ENCODE results near the gene PHLDB2. TPM values are rescaled to one million over a fixed set of nuclear protein-coding genes. Genes with fewer than 3 reads are reported as not detected.

PHLDB2 gene
- total RNA-seq (10 to 100 TPM in 1 of 5 donors, 1 to 10 TPM in 4; 2.0 to 12.1 (median 3.9) TPM), total RNA-seq (1.3 to 33.7 (median 8.7) reads per million in 29 experiments)
- total RNA-seq (2013): 13.5 TPM

DNA sequence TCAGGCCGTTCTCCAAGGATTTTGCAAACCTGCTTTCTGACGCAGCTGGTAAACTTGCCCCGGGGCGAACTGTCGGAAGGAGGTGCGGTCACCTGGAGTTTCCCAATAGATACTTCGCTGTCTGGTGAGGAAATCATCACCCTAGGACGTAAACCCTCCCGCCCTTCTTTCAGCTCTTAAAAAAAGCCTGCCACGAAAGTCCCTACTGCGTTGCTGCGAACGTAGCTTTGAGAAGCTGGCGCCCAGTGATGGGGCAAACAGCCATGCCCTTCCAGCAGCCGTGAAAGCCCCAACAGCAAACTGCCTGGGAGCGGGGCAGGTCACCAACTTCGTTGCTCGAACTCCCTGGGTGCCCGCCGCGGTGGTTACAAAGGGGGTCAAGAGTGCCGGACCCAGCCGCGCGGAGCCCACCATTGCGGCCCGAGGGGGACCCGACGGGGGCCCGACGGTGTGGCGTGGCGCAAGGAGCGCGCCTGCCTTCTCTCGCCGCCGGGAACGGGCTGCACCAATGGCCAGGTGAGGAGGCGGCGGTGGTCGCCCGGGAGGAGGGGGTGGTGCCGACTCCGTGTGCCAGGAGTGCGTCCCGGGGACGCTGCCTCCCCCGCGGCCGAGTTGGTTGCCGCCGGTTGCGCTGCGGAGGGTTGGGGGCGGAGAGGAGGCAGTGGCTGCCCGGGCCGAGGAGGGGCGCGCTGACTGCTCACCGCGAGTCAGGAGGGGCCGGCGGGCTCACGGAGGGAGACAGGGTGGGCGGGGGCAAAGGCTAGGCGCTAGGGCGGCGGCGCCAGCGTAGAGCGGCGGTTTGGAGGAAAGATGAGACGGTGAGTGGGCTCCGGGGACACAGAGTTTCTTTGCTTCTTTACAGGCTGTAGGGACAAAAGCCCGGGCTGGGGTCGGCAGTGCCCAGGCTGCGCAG, at the start of gene PHLDB2:
PHLDB2 (plus strand) TSS at position 205 of the 913 bp plus-strand sequence. CDS start 24,813 bp downstream, outside the sequence.
- H3K27me3 Mint-ChIP-seq: peaks cover 25 to 27% of the 10 kb centered on the region in 2 donors
- Histone ChIP-seq H3K27ac (ENCODE audit: low read length) (peak within 1 kb of the TSS; percentile 57), H3K36me3 (ENCODE audit: control insufficient read depth in 2 of 2, extremely low read depth in 1 of 2, insufficient read depth in 1 of 2, low read length in 1 of 2) (no peaks in the 10 kb centered on the region), H3K27me3 (replicated peaks in 1 of 2; ENCODE audit: control insufficient read depth in 2 of 2, extremely low read depth in 1 of 2, insufficient read depth in 2 of 2, low read length in 1 of 2) (peaks cover 2 to 12% of the 10 kb centered on the region in 2 experiments), H3K4me3 (ENCODE audit: control insufficient read depth in 1 of 2, extremely low read depth in 1 of 2, low read length in 1 of 2) (peak within 1 kb of the TSS; percentile 67 to 95), H3K9me3 (no peaks in the 10 kb centered on the region), H3K4me1 (ENCODE audit: control insufficient read depth in 1 of 2, extremely low read depth in 1 of 2, insufficient read depth in 2 of 2, low read length in 2 of 2) (peaks cover 7 to 15% of the 10 kb centered on the region in 2 experiments)
- ChIA-PET POLR2A (interaction anchor here (0.7 to 1.3 kb wide), 3 partner anchors 34 to 119 kb away, joined by 3 to 5 read pairs (median 4); partner anchors contain the start of gene ABHD10 (in 1 of the 2)), CTCF (interaction anchor here in 1 of 2 donors (0.8 to 2.7 kb wide), 13 partner anchors 8 to 316 kb away, joined by 3 to 11 read pairs (median 4); partner anchors contain the start of gene ABHD10)
- DNase-seq (peak; percentile 19 to 79 (median 51)), ATAC-seq (replicated peaks in 1 of 4) (peak; percentile 67 to 81 (median 74))
- peak within 1 kb of the TSS; percentile 52 to 87 for H3K27ac Mint-ChIP-seq
- no peaks in the 10 kb centered on the region for H3K9me3 Mint-ChIP-seq
- WGBS (ENCODE audit: insufficient coverage): 1% methylated on average over 68 of the region's 78 CpGs
- peaks cover 16 to 20% (median 19%) of the 10 kb centered on the region in 3 donors for H3K4me1 Mint-ChIP-seq
- H3K4me3 Mint-ChIP-seq: peak within 1 kb of the TSS; percentile 87 to 92 (median 91)
- H3K36me3 Mint-ChIP-seq: no peaks in the 10 kb centered on the region

- Histone ChIP-seq H3K9me3 (no peaks in the 10 kb centered on the region), H3K27me3 (replicated peaks in 1 of 2; ENCODE audit: control insufficient read depth in 2 of 2, extremely low read depth in 1 of 2, insufficient read depth in 2 of 2, low read length in 1 of 2) (no peaks in the 10 kb centered on the region), H3K36me3 (ENCODE audit: control insufficient read depth in 2 of 2, extremely low read depth in 1 of 2, insufficient read depth in 1 of 2, low read length in 1 of 2) (no peaks in the 10 kb centered on the region), H3K4me3 (ENCODE audit: control insufficient read depth in 1 of 2, extremely low read depth in 1 of 2, low read length in 1 of 2) (no peak overlapping the region), H3K4me1 (ENCODE audit: control insufficient read depth in 1 of 2, extremely low read depth in 1 of 2, insufficient read depth in 2 of 2, low read length in 2 of 2) (no peaks in the 10 kb centered on the region), H3K27ac (ENCODE audit: low read length) (no peak overlapping the region)
- DNase-seq: no peak
- ChIA-PET POLR2A (no interaction called here), CTCF (no interaction called here)
- no peaks in the 10 kb centered on the region for H3K36me3 Mint-ChIP-seq
- H3K27ac Mint-ChIP-seq: no peak overlapping the region
- H3K4me1 Mint-ChIP-seq: peaks cover 0 to 3% (median 0%) of the 10 kb centered on the region in 3 donors
- peaks cover 0 to 7% (median 7%) of the 10 kb centered on the region in 3 donors for H3K9me3 Mint-ChIP-seq
- no peak overlapping the region for H3K4me3 Mint-ChIP-seq
- no peak for ATAC-seq (replicated peaks in 1 of 4)
- peaks cover 0 to 2% of the 10 kb centered on the region in 2 donors for H3K27me3 Mint-ChIP-seq
These were observed 48.2 kb upstream of the PHLDB2 start for GRCh38 chr3:111810909-111811308.

DNA sequence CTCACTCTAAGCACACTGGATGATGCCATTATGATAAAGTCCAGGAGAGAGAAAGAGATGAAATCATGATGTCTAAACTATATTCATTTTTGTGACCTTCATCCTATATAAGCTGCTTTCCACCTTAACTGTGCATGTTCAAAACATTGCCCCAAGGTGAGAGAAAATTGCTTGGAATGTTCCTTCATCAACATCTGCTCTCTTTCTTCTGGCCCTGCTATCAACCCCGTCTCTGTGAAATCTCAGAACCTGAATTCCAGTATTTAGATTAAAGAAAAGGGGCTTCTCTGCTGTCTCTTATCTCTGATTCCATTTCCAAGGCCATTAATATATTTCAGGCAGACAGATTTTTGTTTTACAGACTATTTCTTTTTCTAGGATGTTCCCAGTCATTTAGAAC, 47.3 kb upstream of the PHLDB2 start:
- peaks cover 0 to 2% of the 10 kb centered on the region in 2 donors for H3K27me3 Mint-ChIP-seq
- peaks cover 0 to 3% (median 0%) of the 10 kb centered on the region in 3 donors for H3K4me1 Mint-ChIP-seq
- no peaks in the 10 kb centered on the region for H3K36me3 Mint-ChIP-seq
- H3K9me3 Mint-ChIP-seq: peaks cover 4 to 12% (median 10%) of the 10 kb centered on the region in 3 donors
- ChIA-PET POLR2A (no interaction called here), CTCF (interaction anchor here in 1 of 2 donors (0.5 kb wide), 1 partner anchor 16 kb away, joined by 4 read pairs; no protein-coding TSS in a partner anchor)
- ATAC-seq (replicated peaks in 1 of 4): no peak
- H3K27ac ChIP-seq (ENCODE audit: low read length): no peak overlapping the region
- H3K27me3 ChIP-seq (replicated peaks in 1 of 2; ENCODE audit: control insufficient read depth in 2 of 2, extremely low read depth in 1 of 2, insufficient read depth in 2 of 2, low read length in 1 of 2): no peaks in the 10 kb centered on the region
- H3K4me3 ChIP-seq (ENCODE audit: control insufficient read depth in 1 of 2, extremely low read depth in 1 of 2, low read length in 1 of 2): no peak overlapping the region
- H3K4me1 ChIP-seq (ENCODE audit: control insufficient read depth in 1 of 2, extremely low read depth in 1 of 2, insufficient read depth in 2 of 2, low read length in 2 of 2): no peaks in the 10 kb centered on the region
- no peak overlapping the region for H3K4me3 Mint-ChIP-seq
- no CpG with 5 or more reads among the region's 1 CpG for WGBS (ENCODE audit: insufficient coverage)
- no peak for DNase-seq
- H3K9me3 ChIP-seq: no peaks in the 10 kb centered on the region
- no peak overlapping the region for H3K27ac Mint-ChIP-seq
- no peaks in the 10 kb centered on the region for H3K36me3 ChIP-seq (ENCODE audit: control insufficient read depth in 2 of 2, extremely low read depth in 1 of 2, insufficient read depth in 1 of 2, low read length in 1 of 2)

GRCh38 chr3:111812701-111813100, 46.4 kb upstream of the PHLDB2 start:
- no peak overlapping the region for H3K4me3 Mint-ChIP-seq
- no peaks in the 10 kb centered on the region for H3K36me3 ChIP-seq (ENCODE audit: control insufficient read depth in 2 of 2, extremely low read depth in 1 of 2, insufficient read depth in 1 of 2, low read length in 1 of 2)
- no peaks in the 10 kb centered on the region for H3K9me3 ChIP-seq
- ATAC-seq (replicated peaks in 1 of 4) (no peak), DNase-seq (no peak)
- no peaks in the 10 kb centered on the region for H3K36me3 Mint-ChIP-seq
- WGBS (ENCODE audit: insufficient coverage): no CpG with 5 or more reads among the region's 1 CpG
- H3K4me1 ChIP-seq (ENCODE audit: control insufficient read depth in 1 of 2, extremely low read depth in 1 of 2, insufficient read depth in 2 of 2, low read length in 2 of 2): no peaks in the 10 kb centered on the region
- peaks cover 0 to 3% (median 0%) of the 10 kb centered on the region in 3 donors for H3K4me1 Mint-ChIP-seq
- H3K27ac ChIP-seq (ENCODE audit: low read length): no peak overlapping the region
- no peaks in the 10 kb centered on the region for H3K27me3 ChIP-seq (replicated peaks in 1 of 2; ENCODE audit: control insufficient read depth in 2 of 2, extremely low read depth in 1 of 2, insufficient read depth in 2 of 2, low read length in 1 of 2)
- H3K27ac Mint-ChIP-seq: no peak overlapping the region
- POLR2A ChIA-PET: no interaction called here
- H3K4me3 ChIP-seq (ENCODE audit: control insufficient read depth in 1 of 2, extremely low read depth in 1 of 2, low read length in 1 of 2): no peak overlapping the region
- CTCF ChIA-PET: no interaction called here
- no peaks in the 10 kb centered on the region for H3K27me3 Mint-ChIP-seq
- peaks cover 7 to 15% (median 13%) of the 10 kb centered on the region in 3 donors for H3K9me3 Mint-ChIP-seq

GRCh38 chr3:111813441-111813840, 45.6 kb upstream of the PHLDB2 start:
- H3K9me3 ChIP-seq: no peaks in the 10 kb centered on the region
- no peaks in the 10 kb centered on the region for H3K36me3 ChIP-seq (ENCODE audit: control insufficient read depth in 2 of 2, extremely low read depth in 1 of 2, insufficient read depth in 1 of 2, low read length in 1 of 2)
- H3K36me3 Mint-ChIP-seq: no peaks in the 10 kb centered on the region
- no peak overlapping the region for H3K4me3 Mint-ChIP-seq
- WGBS (ENCODE audit: insufficient coverage): no CpG with 5 or more reads among the region's 1 CpG
- H3K27me3 ChIP-seq (replicated peaks in 1 of 2; ENCODE audit: control insufficient read depth in 2 of 2, extremely low read depth in 1 of 2, insufficient read depth in 2 of 2, low read length in 1 of 2): no peaks in the 10 kb centered on the region
- H3K4me3 ChIP-seq (ENCODE audit: control insufficient read depth in 1 of 2, extremely low read depth in 1 of 2, low read length in 1 of 2): no peak overlapping the region
- H3K27ac ChIP-seq (ENCODE audit: low read length): no peak overlapping the region
- H3K4me1 Mint-ChIP-seq: no peaks in the 10 kb centered on the region
- DNase-seq (no peak), ATAC-seq (replicated peaks in 1 of 4) (no peak)
- POLR2A ChIA-PET: no interaction called here
- no peak overlapping the region for H3K27ac Mint-ChIP-seq
- no peaks in the 10 kb centered on the region for H3K27me3 Mint-ChIP-seq
- CTCF ChIA-PET: no interaction called here
- peaks cover 7 to 15% (median 13%) of the 10 kb centered on the region in 3 donors for H3K9me3 Mint-ChIP-seq
- no peaks in the 10 kb centered on the region for H3K4me1 ChIP-seq (ENCODE audit: control insufficient read depth in 1 of 2, extremely low read depth in 1 of 2, insufficient read depth in 2 of 2, low read length in 2 of 2)

- Mint-ChIP-seq H3K4me3 (no peak overlapping the region), H3K9me3 (peaks cover 11 to 16% (median 15%) of the 10 kb centered on the region in 3 donors), H3K36me3 (no peaks in the 10 kb centered on the region), H3K27me3 (no peaks in the 10 kb centered on the region), H3K27ac (no peak overlapping the region), H3K4me1 (no peaks in the 10 kb centered on the region)
- DNase-seq (no peak), ATAC-seq (replicated peaks in 1 of 4) (no peak)
- no peaks in the 10 kb centered on the region for H3K9me3 ChIP-seq
- no CpG with 5 or more reads among the region's 1 CpG for WGBS (ENCODE audit: insufficient coverage)
- no peak overlapping the region for H3K4me3 ChIP-seq (ENCODE audit: control insufficient read depth in 1 of 2, extremely low read depth in 1 of 2, low read length in 1 of 2)
- ChIA-PET POLR2A (no interaction called here), CTCF (no interaction called here)
- H3K27ac ChIP-seq (ENCODE audit: low read length): no peak overlapping the region
- H3K4me1 ChIP-seq (ENCODE audit: control insufficient read depth in 1 of 2, extremely low read depth in 1 of 2, insufficient read depth in 2 of 2, low read length in 2 of 2): no peaks in the 10 kb centered on the region
- H3K36me3 ChIP-seq (ENCODE audit: control insufficient read depth in 2 of 2, extremely low read depth in 1 of 2, insufficient read depth in 1 of 2, low read length in 1 of 2): no peaks in the 10 kb centered on the region
- H3K27me3 ChIP-seq (replicated peaks in 1 of 2; ENCODE audit: control insufficient read depth in 2 of 2, extremely low read depth in 1 of 2, insufficient read depth in 2 of 2, low read length in 1 of 2): no peaks in the 10 kb centered on the region
These were observed 45.1 kb upstream of the PHLDB2 start for GRCh38 chr3:111813979-111814378.
